ENCODE results near the gene GRK3.
"Not testable (repeated sequence)": the region's sequence is repeated elsewhere in the genome, so short reads cannot be mapped to it uniquely, and the experiment has no call there.

GRK3 gene

GRCh38 chr22:25574736-25575135 is 10.3 kb downstream of the GRK3 start:
- no peak for DNase-seq

DNA sequence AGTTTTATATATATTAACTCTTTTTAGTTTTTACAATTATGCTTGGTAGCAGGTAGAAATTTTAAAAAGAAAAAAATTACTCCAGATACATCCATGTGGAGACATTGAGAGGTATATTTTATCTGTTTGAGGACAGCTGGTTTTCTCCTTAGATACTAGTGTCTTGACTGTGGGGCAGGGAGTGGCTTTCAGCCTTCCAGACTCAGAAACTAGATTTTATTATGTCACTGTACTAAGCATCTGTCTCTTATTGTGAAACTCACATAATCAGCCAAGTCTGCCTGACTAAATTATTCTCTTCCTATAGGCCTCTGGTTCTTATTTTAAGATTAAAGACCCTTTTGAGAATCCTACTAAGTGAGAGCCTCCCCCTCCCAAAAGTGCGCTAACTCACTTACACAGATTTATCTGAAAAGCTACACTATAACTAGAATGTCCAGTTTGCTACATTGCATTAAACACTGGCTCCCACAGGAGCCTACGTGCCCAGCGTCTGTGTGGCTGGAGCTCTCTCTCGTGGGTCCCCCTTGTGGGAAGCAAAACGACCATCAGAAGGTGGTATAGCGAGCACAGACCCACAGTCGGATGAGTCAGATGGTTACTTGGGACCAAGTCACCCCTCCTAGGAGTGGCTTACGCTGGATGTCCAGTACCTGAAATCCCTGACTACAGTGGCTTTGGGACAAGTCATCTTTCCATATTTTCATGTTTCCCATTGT is 11.4 kb downstream of the GRK3 start:
- not testable (repeated sequence) for DNase-seq

GRCh38 chr22:25581452-25581851 is 17.0 kb downstream of the GRK3 start:
- not testable (repeated sequence) for DNase-seq

- no peak for DNase-seq
Observed at GRCh38 chr22:25582946-25583345, 18.5 kb downstream of the GRK3 start.

DNA sequence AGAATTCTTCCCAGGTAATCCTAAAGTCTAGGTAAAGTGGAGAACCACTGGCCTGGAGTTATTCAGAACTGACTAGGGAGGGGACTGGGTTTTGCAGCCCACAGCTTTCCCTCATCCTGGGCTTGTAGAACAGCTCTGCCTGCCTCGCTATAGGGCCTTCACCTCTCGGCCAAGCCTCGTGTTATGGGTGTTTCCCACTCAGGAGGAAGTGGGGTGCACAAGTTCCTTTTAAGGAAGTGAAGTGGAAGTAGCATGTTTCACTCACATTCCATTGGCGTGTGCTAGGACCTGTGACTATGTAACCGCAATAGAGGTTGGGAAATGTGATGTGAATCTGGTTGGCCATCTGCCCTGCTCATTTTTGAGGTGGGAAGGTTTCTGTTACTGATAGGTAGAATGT is 20.5 kb downstream of the GRK3 start:
- not testable (repeated sequence) for DNase-seq

GRCh38 chr22:25589664-25590063 is 25.2 kb downstream of the GRK3 start:
- DNase-seq: not testable (repeated sequence)

- DNase-seq: not testable (repeated sequence)
Observed at GRCh38 chr22:25593323-25593722, 28.8 kb downstream of the GRK3 start.

- no peak for DNase-seq
Observed at GRCh38 chr22:25598609-25599008, 34.1 kb downstream of the GRK3 start.

DNA sequence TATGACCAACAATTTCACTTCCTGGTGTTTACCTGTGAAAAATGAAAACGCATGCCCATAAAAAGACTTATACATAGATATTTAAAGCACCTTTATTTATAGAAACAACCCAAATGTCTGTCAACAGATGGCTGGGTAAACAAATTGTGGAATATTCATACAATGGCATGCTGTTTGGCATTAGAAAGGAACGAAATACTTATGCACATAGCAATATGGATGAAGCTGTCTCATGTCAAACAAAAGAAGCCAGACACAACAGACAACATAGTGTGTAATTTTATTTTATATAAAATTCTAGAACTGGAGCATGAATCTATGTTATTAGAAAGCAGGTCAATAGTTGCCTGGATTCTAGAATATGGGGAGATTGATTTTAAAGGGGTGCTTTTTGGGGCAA is 38.0 kb downstream of the GRK3 start:
- DNase-seq: no peak

DNA sequence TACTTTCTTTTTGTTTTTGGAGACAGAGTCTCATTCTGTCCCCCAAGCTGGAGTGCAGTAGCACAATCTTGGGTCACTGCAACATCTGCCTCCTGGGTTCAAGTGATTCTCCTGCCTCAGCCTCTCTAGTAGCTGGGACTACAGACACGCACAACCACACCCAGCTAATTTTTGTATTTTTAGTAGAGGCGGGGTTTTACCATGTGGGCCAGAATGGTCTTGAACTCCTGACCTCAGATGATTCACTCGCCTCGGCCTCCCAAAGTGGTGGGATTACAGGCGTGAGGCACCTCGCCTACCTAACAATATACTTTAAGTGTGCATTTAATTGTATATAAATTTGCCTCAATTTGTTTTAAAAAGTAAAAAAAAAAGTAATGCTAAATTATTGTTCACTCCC is 38.4 kb downstream of the GRK3 start:
- no peak for DNase-seq

GRCh38 chr22:25605146-25605545 is 40.7 kb downstream of the GRK3 start:
- not testable (repeated sequence) for DNase-seq

DNA sequence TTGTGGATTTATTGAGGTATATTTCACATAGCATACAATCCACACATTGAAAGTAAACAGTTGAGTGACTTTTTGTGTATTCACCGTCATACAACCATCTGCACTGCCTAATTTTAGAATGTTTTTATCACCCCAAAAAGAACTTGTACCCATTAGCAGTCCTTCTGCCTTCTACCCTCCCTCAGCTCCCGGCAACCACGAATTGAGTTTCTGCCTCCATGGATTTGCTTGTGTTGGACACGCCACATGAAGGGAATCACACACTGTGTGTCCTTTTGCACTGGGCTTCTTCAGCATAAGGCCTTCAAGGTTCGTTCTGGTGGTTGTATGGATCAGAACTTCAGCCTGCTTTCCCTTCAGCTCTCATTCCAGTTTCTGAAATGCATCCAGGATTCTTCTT is 41.1 kb downstream of the GRK3 start:
- DNase-seq: not testable (repeated sequence)

- DNase-seq: not testable (repeated sequence)
Observed at GRCh38 chr22:25611284-25611683, 46.8 kb downstream of the GRK3 start.

DNA sequence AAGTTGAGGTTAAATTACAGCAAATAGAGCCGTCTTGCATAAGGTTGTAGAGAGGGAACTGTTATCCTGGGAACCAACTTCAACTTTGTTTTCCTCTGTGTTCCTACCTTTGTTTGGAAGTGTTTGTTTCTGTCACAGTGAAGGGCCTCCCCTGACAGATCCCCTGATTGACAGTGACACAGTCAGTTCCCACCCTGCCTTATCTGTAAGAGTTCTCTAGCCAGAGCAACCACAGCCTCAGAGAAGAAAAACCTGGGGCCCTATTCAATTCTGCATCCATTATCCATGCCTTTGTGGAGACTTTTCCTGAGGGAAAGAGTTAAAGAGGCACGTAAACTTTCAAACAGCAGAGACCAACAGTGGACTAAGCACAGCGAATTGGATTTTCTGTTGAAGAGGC is 48.7 kb downstream of the GRK3 start:
- DNase-seq: not testable (repeated sequence)

DNA sequence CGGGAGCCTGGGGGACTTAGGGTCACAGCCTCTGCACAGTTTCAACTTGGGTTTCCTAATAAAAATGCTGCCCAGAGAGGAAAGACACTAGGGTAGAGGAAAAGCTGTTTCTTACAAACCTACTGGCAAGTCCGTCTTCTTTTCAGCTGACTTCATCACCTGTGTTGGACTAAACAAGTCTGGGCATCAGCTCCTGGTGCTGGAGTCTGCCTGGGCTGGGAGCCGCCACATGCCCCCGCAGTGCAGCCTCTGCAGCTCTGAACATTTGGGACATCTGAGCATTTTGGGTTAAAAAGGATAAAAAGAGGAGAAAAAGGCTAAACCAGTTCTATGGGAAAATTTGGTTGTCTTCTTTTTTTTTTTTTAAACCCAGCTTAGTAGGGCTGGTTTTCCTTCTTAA is 49.1 kb downstream of the GRK3 start:
- not testable (repeated sequence) for DNase-seq

DNA sequence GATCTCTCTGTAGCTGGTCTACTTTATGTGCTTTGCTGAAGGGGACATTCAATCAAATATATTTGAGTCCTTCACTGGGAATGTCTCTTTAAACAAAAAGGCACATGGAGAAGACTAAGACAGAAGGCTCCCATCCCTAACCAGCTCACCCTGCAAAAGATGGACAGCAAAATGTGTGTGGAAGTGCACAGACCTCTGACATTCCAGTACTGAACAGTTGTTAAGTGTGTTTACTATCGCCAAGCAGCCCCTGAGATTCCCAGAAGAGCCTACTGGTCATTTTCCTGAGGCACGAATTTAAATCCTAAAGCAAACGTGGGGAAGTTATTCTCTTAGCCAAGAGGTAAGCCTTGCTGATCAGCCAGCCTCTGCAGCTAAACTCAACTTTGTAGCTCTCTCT is 50.3 kb downstream of the GRK3 start:
- not testable (repeated sequence) for DNase-seq

- no peak for DNase-seq
Observed at GRCh38 chr22:25621986-25622385, 57.5 kb downstream of the GRK3 start.

GRCh38 chr22:25623310-25623734 is 58.8 kb downstream of the GRK3 start:
- DNase-seq: no peak

- DNase-seq: no peak
Observed at GRCh38 chr22:25623851-25624250, 59.4 kb downstream of the GRK3 start.

DNA sequence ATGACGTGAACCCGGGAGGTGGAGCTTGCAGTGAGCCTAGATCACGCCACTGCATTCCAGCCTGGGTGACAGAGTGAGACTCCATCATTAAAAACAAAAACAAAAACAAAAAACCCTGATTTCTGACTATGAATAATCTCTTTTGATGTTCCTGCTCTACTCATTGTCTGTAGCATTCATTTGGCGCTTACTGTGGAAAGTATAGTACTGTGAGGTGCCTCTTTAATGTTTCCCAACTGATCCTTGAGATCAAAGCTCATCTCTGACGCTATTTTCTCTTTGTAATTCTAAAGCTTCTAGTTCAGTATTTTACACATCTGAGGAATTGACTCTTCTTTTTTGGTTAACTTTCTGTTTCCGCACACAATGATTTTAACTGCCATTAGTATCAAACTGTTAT is 60.0 kb downstream of the GRK3 start:
- DNase-seq: no peak

- DNase-seq: not testable (repeated sequence)
Observed at GRCh38 chr22:25625747-25626623, 61.5 kb downstream of the GRK3 start.

GRCh38 chr22:25626624-25626990 is 62.1 kb downstream of the GRK3 start:
- no peak for DNase-seq

DNA sequence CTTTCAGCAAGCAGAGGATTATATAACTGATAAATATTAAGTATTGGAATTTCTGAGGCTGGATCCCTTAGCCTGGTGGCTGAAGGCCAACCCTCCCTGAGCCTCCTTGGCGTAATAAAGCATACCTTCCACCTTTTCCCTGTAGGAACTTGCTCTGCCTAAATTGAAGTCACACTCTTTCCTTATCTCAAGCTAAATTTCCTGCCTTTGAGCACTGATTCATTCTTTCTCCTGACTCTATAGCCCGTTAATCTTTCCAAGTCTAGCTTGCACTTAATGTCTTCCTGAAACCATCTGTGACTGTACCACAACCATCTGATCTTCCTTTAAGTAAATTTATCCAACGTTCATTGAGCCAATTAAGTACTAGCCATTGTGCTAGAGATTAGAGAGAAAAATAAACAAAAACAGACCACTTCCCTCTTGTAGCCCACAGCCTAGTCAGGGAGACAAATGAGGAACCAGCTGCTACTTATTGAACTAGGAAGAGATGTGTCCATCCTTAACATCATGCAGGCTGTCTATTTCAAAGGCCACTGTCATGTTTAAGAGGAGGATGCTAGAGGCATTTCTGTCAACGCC is 62.9 kb downstream of the GRK3 start:
- no peak for DNase-seq

- DNase-seq: no peak
Observed at GRCh38 chr22:25628494-25628893, 64.0 kb downstream of the GRK3 start.

Data from femur (tissue), 1 donor.